RPMI8226 (cell line): ENCODE data around the gene TMEM222.

Experiments used
- DNase-seq: peaks from one replicate; pipeline ENCODE4 v3.0.0-alpha.2; 2015

Gene TMEM222

DNA sequence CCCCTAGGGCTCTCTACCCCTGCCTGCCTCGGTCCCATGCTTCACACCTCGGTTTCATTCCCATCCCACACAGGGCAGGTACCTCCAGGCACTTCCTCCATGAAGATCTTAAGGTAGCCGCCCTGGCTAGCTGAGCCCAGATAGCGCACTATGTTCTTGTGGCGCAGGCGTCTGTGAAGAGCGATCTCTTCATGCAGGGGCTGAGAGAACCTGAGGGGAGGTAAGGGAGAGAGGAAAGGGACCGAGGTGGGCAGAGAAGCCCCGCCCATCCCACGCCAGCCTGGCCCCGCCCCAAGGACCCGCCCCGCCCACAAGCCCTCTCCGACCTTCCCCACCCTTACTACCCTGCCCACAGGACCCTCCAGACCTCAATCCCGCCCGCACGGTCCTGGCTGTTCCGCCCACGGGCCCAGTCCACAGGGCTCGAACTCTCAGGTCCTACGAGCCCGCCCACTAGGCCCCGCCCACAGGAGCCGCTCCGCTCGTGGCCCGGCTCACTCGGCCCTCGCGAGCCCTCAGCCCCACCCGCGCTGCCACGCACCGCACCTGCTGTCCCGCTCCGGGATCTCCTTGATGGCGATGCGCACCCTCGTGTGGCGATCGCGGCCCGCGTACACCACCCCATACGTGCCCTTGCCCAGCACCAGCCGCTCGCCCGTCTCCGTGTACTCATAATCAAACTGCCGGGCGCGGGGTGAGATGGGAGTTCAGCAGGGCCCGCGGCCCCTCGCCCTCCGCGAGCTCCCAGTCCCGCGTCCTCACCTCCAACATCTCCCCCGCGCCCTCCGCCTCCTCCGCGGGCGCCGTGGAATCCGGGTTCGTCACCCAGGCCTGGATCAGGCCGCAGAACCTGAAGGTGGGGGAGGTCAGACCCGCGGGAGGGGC lies 38.4 kb downstream of the TMEM222 start:
- no peak for DNase-seq

DNA sequence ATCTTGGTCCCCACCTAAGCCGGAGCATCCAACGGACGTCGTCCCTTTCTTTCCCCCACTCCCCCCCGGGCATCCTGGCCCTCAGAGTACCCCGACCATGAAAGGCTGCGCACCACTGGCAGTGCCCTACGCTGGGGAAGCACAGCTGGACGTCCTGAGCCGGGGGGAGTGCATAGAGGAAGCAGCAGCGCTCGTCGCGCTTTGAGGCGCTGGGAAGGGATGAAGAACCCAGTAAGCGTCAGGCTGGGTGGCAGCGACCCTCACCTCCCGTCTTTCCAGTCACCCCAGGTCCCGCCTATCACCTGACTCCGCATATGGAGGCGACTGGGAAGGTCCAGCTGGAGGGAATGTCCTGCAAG lies 39.1 kb downstream of the TMEM222 start:
- DNase-seq, result no peak

DNA sequence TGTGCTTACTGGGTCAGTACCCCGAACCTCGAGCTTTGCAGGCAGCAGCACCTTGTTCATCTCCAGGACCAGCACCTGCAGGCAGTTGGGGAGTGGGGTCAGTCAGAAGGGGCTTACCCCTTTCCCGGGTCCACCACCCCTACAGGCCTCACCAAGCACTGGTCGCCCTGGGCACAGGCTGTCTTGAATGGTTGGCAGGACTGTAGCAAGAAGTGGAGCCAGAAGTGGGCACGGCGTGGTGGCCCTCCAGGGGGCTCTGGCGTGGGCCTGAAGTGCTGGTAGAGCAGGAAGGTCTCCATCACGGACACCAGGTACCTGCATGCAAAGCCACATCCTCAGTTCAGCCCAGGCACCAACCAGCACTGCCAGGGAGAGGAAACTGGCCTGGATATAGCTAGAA lies 39.6 kb downstream of the TMEM222 start:
- no peak for DNase-seq

DNA sequence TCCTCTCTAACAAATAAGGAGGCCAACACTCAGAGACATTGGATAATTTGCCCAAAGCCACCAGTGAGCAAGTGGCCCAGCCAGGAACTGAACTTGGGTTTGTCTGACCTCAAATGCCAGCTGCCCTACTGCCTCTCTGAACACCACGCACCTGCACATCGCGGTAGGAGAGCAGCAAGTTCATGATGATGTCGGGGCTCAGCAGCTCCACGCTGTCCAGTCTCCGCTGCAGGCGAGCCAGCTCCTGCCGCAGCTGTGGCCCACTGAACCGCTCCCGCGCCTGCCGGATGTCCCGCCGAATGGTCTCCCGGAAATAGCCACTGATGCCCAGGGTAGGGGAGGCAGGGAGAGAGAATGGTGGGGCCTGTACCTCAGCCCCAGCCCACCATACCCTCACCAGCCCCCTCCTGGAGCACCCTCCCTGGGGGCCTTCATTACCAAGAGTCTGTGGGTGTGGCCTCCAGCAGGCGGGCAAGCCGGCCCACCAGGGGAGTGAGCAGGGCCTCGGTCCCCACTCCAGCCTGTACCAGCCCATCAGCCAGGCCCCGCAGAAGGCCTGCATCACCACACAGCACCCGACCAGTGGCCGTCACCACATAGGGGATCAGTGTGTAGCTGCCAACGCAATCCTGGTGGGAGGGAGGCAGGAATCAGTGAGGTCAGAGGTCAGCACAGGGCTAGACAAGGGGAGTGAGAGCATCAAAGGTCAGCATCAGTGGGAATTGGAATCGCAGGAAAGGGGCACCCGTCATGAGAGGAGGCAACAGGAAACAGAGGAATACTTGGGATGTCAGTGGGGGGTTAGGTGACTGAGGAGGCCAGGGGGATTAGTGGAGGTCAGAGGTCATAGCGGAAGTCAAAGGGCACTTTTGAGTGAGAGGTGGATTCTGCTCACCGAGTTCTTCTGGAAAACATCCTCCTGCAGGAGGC lies 42.1 kb downstream of the TMEM222 start:
- DNase-seq, result no peak

DNA sequence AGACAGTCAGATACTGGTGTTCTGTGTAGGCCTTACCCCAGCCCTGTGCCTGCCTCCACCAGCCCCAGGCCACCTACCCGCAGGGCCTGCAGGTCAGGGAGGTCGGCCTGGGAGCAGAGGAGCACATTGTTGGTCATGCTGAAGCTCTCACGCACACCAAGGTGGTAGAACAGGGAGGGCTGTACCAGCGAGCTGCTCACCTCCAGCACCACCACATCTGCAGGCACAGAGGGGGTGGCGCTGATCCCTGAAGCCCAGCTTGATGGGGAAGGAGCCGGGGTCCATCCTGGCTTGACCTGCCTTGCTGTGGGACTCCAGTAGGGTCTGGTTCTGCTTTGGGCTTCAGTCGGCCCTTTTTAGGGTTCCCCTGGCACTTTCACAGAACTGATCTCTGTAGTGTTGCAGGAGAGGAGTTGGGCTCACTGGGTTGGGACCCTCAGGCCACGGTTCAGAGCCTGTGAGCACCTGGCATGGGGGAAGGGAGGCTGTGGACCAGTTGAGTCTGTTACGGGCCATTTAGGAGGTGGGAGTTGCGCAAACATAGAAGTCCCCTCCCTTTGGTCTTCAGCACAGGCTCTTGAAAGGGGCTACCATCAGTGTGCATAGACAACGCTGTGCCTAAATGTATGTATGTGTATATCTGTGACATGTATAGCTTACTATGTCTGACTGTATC lies 42.9 kb downstream of the TMEM222 start:
- DNase-seq, result no peak

DNA sequence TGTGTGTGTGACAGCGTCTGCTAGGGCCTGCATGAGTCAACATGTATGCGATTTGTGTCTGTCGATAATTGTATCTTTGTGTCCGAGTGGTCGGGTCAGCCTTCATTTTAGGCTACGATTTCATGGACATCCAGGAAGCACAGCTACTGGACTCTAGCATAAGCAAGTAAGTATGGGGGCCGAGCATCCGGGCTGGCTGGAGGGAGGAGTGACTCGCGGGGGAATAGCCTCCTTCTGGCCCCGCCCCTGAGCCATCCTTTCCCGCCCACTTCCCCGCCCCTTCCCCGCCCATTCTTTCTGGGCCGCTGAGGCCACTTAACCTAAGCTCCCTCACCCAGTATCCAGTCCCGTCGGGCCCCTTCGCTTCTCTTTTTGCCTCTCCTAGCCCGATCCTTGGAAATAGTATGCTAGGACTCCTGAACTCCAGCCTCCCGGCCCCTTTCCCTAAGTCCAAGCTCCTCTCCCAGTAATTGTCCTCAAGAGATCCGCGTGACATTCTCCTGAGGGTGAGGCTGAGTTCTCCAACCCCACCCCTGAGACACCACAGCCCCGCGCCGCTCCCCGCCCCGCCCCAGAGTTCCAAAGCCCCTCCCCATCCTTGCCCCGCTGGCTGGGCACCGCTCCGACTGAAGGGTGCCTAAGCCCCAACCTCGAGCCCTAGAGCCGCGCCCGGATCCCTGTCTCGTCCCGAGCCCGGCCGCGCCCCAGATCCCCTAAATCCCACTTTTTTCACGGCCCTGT lies 43.6 kb downstream of the TMEM222 start:
- peak; percentile 88 for DNase-seq

DNA sequence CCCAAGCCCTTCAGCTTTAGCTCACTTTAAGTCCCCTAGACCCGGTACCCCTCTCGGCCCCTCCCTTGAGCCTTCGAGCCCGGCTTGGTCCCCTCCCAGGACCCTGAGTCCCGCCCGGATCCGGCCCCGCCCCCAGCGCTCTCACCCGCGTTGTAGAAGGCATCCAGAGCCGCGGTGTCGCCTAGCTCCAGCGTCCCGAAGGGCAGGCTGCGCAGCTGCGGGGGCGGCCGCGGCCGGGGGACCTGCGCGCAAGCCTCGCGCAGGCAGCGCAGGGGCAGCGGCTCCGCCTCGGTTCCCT lies 44.1 kb downstream of the TMEM222 start:
- peak; percentile 89 for DNase-seq

DNA sequence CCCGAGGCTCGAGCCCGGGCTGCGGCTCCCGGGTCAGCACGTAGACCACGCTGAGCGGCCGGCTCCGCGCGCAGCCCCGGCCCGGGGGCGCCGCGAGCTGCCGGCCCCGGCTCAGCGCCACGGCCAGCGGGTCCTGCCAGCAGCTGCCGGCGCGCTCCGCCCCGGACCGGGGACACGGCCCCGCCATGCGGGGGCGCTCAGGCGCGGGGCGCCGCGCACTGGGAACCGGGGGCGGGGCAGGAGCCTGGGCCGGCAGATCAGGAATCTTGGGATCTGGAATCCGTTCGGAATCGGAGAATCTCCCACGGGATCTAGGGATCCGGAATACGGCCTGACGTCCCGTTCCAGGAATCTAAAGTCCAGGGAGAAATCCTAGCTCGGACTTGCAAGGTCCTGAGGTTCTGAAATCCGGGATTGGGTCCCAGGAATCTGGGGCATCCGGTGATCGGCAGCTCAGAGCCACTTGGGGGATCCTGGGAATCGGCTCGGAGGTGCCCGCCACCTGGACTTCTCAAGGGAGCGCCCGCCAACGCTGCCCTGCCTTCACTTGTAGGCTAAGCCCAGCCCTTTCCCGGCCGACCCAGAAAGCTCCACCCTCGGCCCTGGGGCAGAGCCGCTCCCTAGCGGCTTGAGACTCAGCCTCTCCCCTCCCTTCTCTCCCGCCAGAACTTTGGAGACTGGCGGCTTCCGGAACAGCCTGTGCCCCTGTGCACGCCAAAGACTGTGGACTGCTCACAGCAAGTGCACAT lies 44.6 kb downstream of the TMEM222 start, which contains the start of gene MAP3K6:
Gene MAP3K6 (minus strand): TSS at position 551 of the 749 bp plus-strand sequence. CDS start 364 bp downstream, at position 187.
- peak; percentile 89 for DNase-seq

DNA sequence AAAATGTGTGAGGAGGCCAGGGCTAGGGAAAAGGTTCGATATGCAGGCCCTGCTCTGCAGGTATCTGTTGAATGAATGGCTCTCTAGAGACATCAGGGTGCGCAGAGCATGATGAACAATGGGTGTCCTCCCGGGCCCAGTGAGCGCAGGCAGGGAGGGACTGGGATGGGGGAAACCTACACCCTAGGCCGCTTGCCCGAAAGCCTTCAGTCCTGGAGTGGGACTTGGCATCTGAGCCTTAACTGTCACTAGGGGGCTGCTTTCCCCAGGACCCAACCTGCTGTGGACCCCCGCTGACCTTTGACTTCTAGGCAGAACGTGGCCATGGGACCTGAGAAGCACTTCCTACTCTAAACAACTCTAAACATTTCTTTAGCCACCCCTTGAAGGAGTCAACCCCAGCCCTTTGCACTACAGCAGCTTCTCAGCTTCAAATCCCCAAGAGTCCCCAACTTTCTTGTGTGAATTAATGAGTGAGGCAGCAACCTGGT lies 45.2 kb downstream of the TMEM222 start:
- no peak for DNase-seq

DNA sequence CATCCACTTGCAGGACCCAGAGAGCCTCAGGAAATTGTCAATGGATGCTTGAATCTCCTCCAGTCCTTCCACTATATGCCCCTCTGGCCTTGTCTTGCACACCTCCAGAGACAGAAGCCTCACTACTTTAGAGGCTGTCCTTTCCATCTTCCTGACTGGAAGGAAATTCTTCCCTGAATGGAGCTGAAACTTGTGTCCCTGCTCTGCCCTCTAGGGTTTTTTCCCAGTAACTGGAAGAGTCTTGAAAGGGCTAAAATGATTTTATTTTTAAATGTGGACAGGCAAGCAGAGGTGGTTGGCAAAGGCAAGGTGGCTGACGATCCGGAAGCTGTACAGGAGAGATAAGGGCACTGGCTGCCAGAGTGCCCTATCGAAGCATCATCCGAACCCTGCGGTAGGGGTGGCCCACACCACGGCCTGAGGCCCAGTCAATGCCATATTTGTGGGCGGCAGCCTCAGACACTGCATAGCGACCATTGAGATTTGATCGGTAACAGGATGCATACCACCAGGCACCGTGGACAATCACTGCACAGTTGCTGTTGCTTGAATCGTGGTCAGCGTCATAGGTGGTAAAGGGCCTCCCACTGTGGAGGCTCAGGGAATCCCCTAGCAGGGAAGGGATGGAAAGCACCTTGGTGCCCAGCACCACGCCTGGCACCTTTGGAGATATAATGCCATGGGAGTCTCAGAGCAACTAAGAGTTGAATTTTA lies 47.1 kb downstream of the TMEM222 start:
- no peak for DNase-seq

DNA sequence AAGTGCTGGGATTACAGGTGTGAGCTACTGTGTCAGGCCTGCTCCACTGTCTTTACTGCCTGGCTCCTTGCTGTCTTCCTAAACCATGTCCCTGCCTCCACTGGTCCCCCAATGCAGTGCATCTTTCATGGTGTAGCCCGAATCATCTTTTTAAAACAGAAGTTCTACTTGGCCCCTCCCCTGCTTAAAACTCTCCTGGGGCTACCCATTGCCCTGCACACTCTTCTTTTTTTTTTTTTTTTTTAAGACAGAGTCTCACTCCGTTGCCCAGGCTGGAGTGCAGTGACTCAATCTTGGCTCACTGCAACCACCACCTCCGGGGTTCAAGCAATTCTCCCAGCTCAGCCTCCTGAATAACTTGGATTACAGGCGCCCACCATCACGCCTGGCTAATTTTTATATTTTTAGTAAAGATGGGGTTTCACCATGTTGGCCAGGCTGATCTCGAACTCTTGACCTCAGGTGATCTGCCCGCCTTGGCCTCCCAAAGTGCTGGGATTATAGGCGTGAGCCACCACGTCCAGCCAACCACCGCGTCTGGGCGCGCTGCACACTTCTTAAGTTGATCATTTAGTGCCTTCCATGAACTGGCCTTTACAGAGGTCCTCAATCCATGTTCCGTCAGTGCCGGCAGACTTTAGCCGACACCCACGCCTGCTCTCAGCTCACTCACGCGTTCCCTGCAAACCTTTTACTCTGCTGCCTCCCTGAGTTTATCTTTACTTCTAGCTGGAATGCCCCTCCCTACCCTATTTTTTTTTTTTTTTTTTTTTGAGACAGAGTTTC lies 50.3 kb downstream of the TMEM222 start:
- no peak for DNase-seq

DNA sequence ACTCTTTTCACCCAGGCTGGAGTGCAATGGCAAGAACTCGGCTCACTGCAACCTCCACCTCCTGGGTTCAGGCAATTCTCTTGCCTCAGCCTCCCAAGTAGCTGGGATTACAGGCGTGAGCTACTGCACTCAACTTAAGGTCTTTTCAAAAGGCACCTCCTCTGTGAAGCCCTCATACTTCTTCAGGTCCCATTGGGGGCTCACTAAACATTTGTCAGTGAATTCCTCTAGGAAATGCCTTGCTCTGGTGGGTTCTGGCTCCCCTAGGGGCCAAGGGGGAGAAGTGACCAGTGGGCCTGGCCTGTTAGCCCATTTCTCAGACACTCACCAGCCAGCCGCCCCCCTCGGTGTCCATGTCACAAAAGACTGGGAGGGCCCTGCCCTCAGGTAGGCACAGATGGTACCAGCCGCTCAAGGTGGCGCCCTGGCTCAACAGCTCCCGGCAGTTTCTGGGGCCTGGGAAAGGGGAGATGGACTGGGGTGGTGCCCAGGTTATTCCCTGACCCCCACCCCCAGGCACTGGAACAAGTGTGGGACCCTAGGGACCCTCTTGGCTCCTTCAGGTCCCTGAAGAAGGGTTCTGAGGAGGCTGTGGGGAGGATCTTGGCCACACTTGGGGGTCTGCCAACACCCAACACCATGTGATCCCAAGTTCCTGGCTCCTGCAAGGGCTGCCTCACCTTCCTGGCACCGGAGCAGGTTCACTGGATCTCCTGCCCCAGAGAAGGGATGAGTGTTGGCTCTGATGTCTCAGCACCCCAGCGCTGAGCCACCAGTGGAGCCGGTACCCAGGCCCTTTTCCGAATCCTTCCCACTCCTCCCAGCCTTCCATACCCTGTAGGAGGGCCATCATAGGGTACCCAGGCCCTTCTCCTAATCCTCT lies 51.1 kb downstream of the TMEM222 start:
- DNase-seq, result no peak

DNA sequence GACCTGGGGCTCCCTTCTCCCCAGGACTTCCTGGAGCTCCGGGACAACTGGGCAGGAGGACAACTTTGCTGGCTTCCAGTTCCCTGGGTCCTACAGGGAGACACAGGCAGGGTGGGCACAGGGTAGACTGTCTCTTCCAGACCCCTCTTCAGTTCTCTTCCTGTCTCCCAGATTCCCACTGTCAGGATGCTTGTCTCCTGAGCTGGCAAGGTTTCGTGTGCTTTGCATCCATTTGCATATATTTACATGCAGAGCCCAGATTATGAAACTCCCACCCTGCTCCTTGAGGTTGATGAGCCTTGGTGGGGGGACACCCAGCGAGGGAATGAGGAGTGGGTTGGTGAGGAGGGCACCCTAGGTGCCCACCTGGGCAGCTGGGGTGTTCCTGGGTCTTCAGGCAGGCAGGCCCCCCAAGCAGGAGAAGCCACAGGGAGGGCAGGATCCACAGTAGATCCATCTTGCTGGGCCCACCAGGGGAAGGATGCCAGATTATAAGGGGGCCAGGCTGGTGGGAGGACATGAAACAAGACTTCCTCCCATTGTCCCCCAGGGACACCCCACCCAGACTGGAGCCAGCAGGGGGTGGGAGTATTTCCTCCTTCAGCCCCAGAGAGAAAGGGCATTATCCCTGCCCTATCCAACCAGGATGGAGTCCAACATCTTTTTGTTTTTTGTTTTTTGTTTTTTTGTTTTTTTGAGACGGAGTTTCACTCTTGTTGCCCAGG lies 52.6 kb downstream of the TMEM222 start, which contains the start of gene FCN3:
Gene FCN3 (minus strand): TSS at position 463 of the 725 bp plus-strand sequence. CDS start 6 bp downstream, at position 457.
- DNase-seq, result no peak

DNA sequence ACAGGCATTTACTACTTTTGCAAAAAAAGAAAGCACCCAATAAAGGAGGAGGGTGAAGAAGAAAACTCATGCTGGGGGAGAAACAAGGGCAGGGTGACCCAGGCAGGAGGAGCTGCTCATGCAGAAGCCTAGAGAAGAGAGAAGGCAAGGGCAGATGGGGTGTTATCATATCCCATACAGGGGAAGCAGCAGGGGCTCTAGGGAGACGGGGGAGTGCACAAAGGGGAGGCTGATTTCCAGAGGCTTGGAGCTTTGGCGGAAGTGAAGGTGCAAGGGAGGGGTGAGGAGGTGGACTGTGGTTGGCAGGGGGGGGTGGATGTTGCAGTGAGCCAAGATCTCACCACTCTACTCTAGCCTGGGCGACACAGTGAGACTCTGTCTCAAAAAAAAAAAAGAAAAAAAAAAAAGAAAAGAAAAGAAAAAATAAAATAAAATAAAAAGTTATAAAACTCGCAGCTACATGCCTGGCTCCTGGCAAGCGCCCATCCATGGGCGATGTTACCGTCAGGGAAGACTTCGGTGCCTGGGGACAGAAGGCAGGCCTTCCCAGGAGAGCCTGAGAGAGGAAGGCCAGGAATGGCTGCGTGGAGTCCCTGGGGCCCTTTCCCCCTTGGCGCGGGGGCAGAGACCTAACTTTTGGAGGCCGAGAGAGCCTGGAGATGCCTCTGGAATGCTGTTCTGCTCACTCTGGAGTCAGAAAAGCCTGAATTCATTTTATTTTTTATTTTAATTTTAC lies 56.0 kb downstream of the TMEM222 start:
- DNase-seq, result no peak

DNA sequence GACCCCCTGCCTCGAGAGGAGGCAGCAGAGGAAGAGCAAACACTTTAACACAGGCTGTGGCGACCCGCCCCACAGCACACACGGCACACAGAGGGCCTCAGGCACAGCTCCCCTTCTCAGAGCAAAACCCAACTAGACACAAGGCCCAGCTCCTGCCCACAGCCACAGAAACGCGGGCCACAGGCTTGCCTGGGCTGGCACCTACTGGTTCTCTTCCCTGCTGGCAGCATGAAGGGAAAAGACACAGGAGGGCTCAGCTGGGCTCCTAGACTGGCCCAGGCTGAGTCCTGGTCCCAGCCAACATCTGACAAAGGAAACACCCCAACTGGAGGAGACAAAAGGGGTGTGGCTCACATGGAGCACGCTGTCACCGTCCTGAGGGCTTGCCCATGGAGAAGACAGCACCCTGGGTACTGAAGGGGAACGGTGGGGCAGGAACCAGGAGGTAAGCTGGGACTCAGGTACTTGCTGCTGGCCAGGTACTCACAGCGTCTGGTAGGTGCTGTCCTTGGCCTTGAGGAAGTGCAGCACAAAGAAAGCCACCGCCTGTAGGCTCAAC lies 57.7 kb downstream of the TMEM222 start:
- no peak for DNase-seq

DNA sequence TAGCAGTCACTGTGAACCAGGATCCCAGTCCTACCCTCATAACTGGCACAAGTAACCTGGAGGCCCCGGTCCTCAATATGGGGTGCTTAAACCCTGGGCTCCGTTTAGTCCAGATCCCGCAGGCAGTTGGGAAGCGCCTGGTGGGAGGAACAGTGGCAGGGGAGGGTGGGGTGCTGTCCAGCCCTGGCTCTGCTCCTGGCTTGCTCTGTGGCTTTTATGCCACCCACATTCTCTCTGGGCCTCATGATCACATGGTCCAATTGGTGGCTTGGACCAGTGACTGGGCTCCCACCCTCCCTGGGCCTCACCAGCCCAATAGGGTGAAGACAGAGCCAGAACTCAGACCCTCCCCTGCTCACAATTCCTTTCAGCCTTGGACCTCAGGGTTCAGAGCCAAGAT lies 58.3 kb downstream of the TMEM222 start:
- no peak for DNase-seq
